LNCaP clone FGC (cell line): ENCODE measurements around the gene RBAK.
"Not testable (repeated sequence)": the region's sequence is repeated elsewhere in the genome, so short reads cannot be mapped to it uniquely, and the experiment has no call there.

Experiments
- DNase-seq: peaks from one replicate; pipeline ENCODE4 v3.0.0-alpha.2; 2011; ENCODE audit warnings: low read depth
- H3K4me3 ChIP-seq: 2 replicates; pipeline ENCODE4 v1.5.1; 2011; ENCODE audit warnings: mild to moderate bottlenecking, low read depth, low read length, control low read depth
- TF ChIP-seq, protein P1 (sequence below): IDR thresholded peaks from 2 replicates; pipeline ENCODE4 v1.5.1; 2012; ENCODE audit warnings: mild to moderate bottlenecking; ENCODE audit not compliant: control insufficient read depth, insufficient read depth; ENCODE audit errors: extremely low read depth

RBAK gene

DNA sequence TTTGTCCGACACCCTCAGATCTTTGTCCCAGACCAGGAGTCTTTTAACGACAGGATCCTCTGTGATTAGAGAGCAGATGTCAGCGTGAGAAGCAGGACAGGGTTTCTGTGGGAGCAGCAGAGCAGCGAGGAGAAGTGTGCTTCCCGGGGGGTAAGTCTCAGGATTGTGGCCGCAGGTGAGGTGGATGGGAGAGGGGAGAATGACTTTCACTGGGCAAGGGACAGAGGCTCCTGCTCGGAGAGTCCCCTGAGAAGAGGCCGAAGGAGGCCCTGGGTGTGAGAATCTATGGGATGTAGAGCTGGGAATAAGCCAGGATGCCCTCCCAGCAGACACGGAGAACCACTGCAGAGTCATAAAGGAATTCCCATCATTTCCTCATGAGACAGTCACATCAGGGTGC lies 10.4 kb upstream of the RBAK start:
- no peak overlapping the region for H3K4me3 ChIP-seq
- DNase-seq, result no peak
- TF ChIP-seq, protein P1, sequence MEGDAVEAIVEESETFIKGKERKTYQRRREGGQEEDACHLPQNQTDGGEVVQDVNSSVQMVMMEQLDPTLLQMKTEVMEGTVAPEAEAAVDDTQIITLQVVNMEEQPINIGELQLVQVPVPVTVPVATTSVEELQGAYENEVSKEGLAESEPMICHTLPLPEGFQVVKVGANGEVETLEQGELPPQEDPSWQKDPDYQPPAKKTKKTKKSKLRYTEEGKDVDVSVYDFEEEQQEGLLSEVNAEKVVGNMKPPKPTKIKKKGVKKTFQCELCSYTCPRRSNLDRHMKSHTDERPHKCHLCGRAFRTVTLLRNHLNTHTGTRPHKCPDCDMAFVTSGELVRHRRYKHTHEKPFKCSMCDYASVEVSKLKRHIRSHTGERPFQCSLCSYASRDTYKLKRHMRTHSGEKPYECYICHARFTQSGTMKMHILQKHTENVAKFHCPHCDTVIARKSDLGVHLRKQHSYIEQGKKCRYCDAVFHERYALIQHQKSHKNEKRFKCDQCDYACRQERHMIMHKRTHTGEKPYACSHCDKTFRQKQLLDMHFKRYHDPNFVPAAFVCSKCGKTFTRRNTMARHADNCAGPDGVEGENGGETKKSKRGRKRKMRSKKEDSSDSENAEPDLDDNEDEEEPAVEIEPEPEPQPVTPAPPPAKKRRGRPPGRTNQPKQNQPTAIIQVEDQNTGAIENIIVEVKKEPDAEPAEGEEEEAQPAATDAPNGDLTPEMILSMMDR, result no peak

DNA sequence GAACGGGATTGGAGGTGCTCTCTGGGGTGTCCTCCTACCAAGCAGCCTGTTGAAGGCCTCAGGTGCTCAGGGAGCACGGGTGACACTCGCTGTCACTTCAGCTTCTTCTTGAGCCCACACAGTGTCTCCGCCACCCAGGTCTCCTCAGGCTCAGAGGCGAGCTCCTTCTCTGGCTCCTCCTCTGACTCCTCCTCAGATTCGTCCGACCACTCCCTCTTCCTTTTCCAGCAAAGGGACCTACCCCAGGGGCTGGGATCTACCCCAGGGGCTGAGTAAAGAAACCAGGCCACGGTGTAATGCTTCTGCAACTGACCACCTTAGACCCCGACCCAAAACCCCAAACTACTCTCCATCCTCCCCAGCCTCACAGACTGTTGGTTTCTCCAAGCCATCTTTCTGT lies 9.2 kb upstream of the RBAK start:
- DNase-seq, result no peak
- no peak overlapping the region for H3K4me3 ChIP-seq
- TF ChIP-seq, protein P1, result no peak

DNA sequence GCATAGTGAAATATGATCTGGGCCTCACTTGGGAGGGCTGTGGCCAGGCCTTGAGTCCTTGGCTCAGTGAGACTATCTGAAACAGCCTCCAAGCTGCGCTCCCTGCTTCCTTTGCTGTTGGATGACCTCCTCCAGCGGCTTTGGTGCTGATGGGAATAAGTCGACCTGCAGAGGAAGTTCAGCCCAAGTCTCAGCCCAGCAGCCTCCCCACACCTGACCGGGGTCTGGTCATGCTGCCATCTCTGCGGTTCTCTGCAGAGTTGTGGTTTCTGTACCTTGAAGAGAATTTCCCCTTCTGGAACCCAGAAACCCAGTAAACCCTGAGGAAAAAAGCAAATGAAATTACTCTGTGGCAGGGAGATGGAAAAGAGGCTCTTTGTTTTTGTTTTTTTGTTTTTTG lies 4.6 kb upstream of the RBAK start:
- TF ChIP-seq, protein P1, result no peak
- no peak overlapping the region for H3K4me3 ChIP-seq
- no peak for DNase-seq

DNA sequence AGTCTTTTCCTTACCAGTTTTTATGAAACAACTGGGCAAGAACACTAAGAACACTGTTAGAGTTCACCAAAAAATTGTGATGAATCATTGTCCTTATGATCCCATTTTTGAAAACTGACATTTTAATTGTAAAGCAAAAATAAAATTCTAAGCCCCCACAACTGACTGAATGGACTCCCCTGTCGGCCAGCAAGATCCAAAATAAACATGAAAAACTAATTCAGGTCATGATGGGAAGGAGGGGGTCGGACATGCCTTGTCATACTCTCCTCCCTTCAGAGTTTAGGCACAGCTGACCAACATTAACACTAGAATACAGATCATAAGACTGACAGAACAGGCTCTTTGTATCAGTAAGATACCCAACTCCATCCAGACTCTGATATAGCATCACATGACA lies 2.0 kb upstream of the RBAK start:
- TF ChIP-seq, protein P1, result no peak

DNA sequence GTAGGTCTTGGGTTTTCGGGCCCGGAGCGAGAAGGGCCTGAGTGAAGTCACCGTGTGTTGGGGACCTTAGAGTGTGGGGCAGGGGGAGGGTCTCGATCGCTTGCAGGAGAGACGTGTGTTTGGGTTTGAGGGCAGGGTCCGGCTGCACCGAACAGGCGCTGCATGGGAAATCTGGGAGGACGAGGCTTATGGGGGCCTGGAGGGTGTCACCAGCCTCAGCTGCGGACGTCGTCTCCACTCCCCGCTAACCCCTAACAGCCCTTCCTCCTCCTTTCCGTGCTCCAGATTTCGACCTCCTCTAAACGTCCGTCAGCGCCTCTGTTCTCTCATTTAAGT lies 705 bp downstream of the RBAK start:
- DNase-seq, result not testable (repeated sequence)
- H3K4me3 ChIP-seq, result peak overlapping the region; percentile 88

More for the DNA sequence above, 2.0 kb upstream of the RBAK start:
- no peak overlapping the region for H3K4me3 ChIP-seq
- DNase-seq, result no peak

DNA sequence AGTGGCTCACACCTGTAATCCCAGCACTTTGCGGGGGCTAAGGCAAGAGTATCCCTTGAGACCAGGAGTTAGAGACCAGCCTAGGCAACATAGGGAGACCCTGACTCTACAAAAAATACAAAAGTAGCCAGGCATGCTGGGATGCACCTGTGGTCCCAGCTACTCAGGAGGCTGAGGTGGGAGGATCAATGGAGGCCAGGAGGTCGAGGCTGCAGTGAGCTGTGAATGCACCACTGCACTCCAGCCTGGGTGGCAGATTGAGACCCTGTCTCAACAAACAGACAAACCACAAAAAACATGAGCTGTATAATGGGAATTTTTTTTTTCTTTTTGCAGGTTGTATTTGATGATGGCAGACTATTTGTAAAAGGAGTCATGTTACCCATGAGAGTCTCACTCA lies 1.5 kb downstream of the RBAK start:
- DNase-seq, H3K4me3 ChIP-seq: not testable (repeated sequence)

DNA sequence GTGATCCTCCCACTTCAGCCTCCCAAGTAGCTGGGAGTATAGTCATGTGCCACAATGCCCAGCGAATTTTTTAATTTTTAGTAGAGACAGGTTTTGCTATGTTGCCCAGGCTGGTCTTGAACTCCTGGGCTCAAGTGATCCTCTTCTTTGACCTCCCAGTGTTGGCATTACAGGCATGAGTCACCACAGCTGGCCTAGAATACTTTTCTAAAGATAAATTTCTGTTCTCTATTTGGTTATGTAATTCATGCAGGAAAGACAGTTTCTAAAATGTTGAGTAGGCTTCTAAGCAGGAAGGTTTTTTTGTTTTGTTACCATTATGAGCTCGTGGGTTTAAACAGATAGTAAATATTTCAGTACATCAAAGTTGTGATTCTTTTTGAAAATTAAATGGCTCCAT lies 5.0 kb downstream of the RBAK start:
- TF ChIP-seq, protein P1, result no peak
- no peak for DNase-seq
- H3K4me3 ChIP-seq, result no peak overlapping the region

DNA sequence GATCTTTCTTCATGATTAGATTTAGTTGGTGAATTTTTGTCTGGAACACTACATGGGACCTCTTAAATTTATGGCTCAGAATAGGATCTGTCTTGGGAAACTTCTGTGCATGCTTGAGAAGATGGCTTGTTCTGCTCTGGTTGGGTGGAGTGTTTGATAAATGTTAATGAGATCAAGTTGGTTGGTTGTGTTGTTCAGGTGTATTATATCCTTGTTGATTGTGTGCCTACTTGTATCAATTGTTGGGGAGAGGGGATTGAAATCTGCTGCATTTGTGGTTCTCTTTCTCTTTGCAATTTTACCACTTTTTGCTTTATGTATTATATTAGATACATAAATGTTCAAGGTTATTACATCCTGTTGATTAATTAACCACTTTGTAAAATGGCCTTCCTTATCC lies 6.1 kb downstream of the RBAK start:
- H3K4me3 ChIP-seq, DNase-seq: not testable (repeated sequence)

DNA sequence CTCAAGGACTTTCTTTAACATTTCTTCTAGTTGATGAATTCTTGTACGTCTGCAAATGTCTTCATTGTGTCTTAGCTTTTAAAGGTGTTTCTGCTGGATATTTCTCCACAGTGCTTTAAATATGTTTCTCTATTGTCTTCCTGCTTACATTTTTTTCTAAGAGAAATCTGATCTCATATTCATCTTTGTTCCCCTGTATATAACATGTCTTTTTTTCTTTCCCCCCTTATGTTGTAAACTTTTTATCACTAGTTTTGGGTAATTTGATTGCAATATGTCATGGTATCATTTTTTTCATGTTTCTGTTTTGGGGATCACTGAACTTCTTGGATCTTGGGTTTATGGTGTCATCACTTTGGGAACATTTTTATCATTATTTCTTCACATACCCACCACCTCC lies 7.5 kb downstream of the RBAK start:
- DNase-seq, result no peak
- TF ChIP-seq, protein P1, result no peak
- no peak overlapping the region for H3K4me3 ChIP-seq
